ENCODE data around the gene ZMYND19. TPM values are rescaled to one million over a fixed set of nuclear protein-coding genes. Genes with fewer than 3 reads are reported as not detected.
"Not testable (repeated sequence)": the region's sequence is repeated elsewhere in the genome, so short reads cannot be mapped to it uniquely, and the experiment has no call there.

ZMYND19 gene
- total RNA-seq, 1 donor = 1.4 TPM

- Histone ChIP-seq H3K27me3 (ENCODE audit: insufficient read depth, low read length) (no peaks in the 10 kb centered on the region), H3K4me3 (ENCODE audit: low read length) (no peak overlapping the region), H3K9me3 (ENCODE audit: low read depth, low read length) (no peaks in the 10 kb centered on the region), H3K4me1 (ENCODE audit: insufficient read depth, low read length) (no peaks in the 10 kb centered on the region)
These were observed 46.9 kb downstream of the ZMYND19 start for GRCh38 chr9:137543237-137543963.

- H3K4me1 ChIP-seq (ENCODE audit: insufficient read depth, low read length) = no peaks in the 10 kb centered on the region
- H3K27me3 ChIP-seq (ENCODE audit: insufficient read depth, low read length) = no peaks in the 10 kb centered on the region
- no peak overlapping the region for H3K4me3 ChIP-seq (ENCODE audit: low read length)
- H3K9me3 ChIP-seq (ENCODE audit: low read depth, low read length) = no peaks in the 10 kb centered on the region
These were observed 47.8 kb downstream of the ZMYND19 start for GRCh38 chr9:137542486-137542885.

- Histone ChIP-seq H3K9me3 (ENCODE audit: low read depth, low read length) (no peaks in the 10 kb centered on the region), H3K4me3 (ENCODE audit: low read length) (no peak overlapping the region), H3K27me3 (ENCODE audit: insufficient read depth, low read length) (no peaks in the 10 kb centered on the region), H3K4me1 (ENCODE audit: insufficient read depth, low read length) (peaks cover 9% of the 10 kb centered on the region)
These were observed 49.8 kb downstream of the ZMYND19 start for GRCh38 chr9:137540536-137540935.

GRCh38 chr9:137538058-137538457, 52.3 kb downstream of the ZMYND19 start:
- Histone ChIP-seq H3K27me3 (ENCODE audit: insufficient read depth, low read length) (no peaks in the 10 kb centered on the region), H3K4me3 (ENCODE audit: low read length) (no peak overlapping the region), H3K9me3 (ENCODE audit: low read depth, low read length) (no peaks in the 10 kb centered on the region), H3K4me1 (ENCODE audit: insufficient read depth, low read length) (peaks cover 15% of the 10 kb centered on the region)

- peaks cover 15% of the 10 kb centered on the region for H3K4me1 ChIP-seq (ENCODE audit: insufficient read depth, low read length)
- H3K27me3 ChIP-seq (ENCODE audit: insufficient read depth, low read length); H3K9me3 ChIP-seq (ENCODE audit: low read depth, low read length); H3K4me3 ChIP-seq (ENCODE audit: low read length): not testable (repeated sequence)
These were observed 53.6 kb downstream of the ZMYND19 start for GRCh38 chr9:137536594-137537131.

GRCh38 chr9:137535120-137535428, 55.2 kb downstream of the ZMYND19 start:
- H3K27me3 ChIP-seq (ENCODE audit: insufficient read depth, low read length) = no peaks in the 10 kb centered on the region
- H3K4me3 ChIP-seq (ENCODE audit: low read length) = no peak overlapping the region
- peaks cover 15% of the 10 kb centered on the region for H3K4me1 ChIP-seq (ENCODE audit: insufficient read depth, low read length)
- H3K9me3 ChIP-seq (ENCODE audit: low read depth, low read length) = no peaks in the 10 kb centered on the region

- no peak overlapping the region for H3K4me3 ChIP-seq (ENCODE audit: low read length)
- H3K9me3 ChIP-seq (ENCODE audit: low read depth, low read length) = no peaks in the 10 kb centered on the region
- peaks cover 15% of the 10 kb centered on the region for H3K4me1 ChIP-seq (ENCODE audit: insufficient read depth, low read length)
- H3K27me3 ChIP-seq (ENCODE audit: insufficient read depth, low read length) = no peaks in the 10 kb centered on the region
These were observed 55.8 kb downstream of the ZMYND19 start for GRCh38 chr9:137534256-137535119.

- peaks cover 15% of the 10 kb centered on the region for H3K4me1 ChIP-seq (ENCODE audit: insufficient read depth, low read length)
- not testable (repeated sequence) for H3K4me3 ChIP-seq (ENCODE audit: low read length); H3K9me3 ChIP-seq (ENCODE audit: low read depth, low read length); H3K27me3 ChIP-seq (ENCODE audit: insufficient read depth, low read length)
These were observed 57.3 kb downstream of the ZMYND19 start for GRCh38 chr9:137532891-137533468.

Other genes starting within 250 kb of the ZMYND19 start
- 6.1 TPM for gene EXD3, start 167.3 kb downstream of the ZMYND19 start, total RNA-seq
- 2.2 TPM for gene NOXA1, start 167.1 kb downstream of the ZMYND19 start, total RNA-seq
- gene ENTPD8, start 149.2 kb downstream of the ZMYND19 start, total RNA-seq = not detected
- gene NSMF, start 131.2 kb downstream of the ZMYND19 start, total RNA-seq = 23.7 TPM
- 2.3 TPM for gene PNPLA7, start 40.1 kb downstream of the ZMYND19 start, total RNA-seq
- 15.6 TPM for gene MRPL41, start 38.6 kb downstream of the ZMYND19 start, total RNA-seq
- 17.6 TPM for gene DPH7, start 11.6 kb downstream of the ZMYND19 start, total RNA-seq
- 28.7 TPM for gene ARRDC1, start 15.2 kb upstream of the ZMYND19 start, total RNA-seq
- 56.6 TPM for gene EHMT1, start 28.5 kb upstream of the ZMYND19 start, total RNA-seq